Measurements from ENCODE around the gene RHOXF1.

DNA sequence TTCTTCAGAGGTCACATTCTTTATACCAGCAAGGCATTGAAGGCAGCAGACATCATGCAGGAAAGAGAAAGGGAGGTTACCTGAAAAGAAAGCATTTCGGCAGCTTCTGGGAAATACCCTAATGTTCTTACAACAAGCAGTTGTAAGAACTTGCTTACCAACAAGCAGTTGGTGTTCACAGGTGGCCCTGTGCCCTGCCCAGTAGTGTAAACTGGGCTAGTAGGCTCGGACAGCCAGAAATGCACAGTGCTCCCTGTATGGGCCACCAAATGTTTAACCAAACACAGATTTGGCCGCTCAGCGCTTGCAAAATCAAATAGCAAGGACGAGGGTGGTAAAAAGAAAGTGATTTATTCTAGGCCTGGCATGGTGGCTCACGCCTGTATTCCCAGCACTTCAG lies 20.4 kb upstream of the RHOXF1 start:
- TF ChIP-seq, protein P1, sequence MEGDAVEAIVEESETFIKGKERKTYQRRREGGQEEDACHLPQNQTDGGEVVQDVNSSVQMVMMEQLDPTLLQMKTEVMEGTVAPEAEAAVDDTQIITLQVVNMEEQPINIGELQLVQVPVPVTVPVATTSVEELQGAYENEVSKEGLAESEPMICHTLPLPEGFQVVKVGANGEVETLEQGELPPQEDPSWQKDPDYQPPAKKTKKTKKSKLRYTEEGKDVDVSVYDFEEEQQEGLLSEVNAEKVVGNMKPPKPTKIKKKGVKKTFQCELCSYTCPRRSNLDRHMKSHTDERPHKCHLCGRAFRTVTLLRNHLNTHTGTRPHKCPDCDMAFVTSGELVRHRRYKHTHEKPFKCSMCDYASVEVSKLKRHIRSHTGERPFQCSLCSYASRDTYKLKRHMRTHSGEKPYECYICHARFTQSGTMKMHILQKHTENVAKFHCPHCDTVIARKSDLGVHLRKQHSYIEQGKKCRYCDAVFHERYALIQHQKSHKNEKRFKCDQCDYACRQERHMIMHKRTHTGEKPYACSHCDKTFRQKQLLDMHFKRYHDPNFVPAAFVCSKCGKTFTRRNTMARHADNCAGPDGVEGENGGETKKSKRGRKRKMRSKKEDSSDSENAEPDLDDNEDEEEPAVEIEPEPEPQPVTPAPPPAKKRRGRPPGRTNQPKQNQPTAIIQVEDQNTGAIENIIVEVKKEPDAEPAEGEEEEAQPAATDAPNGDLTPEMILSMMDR (IDR thresholded peaks at IDR 0.05): no peak
- no peak for TF ChIP-seq POLR2A (IDR thresholded peaks at IDR 0.05)
